CD4-positive, alpha-beta T cell treated with Interleukin-15 for 4 hours (primary cell): ENCODE results near the gene MAP7D3.

Experiments
- DNase-seq: peaks from one replicate; pipeline ENCODE4 v3.0.0-alpha.2; 2020; ENCODE audit warnings: low spot score

The MAP7D3 gene

DNA sequence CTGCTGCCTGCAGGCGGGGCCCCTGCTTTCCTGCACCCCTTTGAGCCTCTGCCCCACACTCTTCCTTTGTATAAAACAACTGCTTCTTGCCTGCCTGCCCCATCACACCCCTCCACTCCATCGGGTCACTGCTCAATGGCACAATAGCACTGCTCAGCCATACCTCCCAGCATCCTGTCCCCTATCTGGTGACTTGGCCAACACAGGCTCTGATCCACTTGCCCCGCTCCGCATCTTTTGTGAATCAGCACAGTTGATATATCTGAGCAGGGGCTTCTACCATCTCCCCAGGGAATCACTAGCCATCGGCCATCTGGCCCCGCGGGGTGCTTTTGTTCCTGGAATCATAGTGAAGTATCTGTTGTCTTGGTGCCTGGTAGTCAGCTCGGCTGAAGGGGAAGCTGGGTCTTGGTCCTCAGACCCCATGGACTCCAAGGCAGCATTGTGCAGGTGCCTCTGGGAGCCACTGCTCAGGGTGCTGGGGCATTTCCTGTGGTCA, 45.3 kb downstream of the MAP7D3 start:
- DNase-seq, result no peak

DNA sequence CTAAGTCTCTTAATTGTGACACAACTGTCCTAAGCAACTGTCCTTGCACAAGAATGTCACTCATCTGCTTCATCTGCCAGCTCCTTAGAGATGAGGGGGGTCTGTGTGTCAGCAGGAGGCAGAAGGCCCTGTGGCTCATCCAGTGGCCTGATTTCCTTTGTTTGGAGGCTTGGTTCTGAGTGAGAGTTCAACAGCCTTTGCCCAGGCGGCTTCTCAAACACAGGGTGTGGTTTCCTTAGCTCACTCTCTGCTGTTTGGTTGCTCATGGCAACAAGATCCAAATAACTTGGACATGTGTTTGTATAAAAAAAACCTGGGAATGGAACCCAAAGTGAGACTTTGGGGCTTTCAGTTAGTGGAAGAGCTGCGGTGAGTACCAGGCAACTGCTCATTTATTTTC, 46.6 kb downstream of the MAP7D3 start:
- DNase-seq, result peak; percentile 78

DNA sequence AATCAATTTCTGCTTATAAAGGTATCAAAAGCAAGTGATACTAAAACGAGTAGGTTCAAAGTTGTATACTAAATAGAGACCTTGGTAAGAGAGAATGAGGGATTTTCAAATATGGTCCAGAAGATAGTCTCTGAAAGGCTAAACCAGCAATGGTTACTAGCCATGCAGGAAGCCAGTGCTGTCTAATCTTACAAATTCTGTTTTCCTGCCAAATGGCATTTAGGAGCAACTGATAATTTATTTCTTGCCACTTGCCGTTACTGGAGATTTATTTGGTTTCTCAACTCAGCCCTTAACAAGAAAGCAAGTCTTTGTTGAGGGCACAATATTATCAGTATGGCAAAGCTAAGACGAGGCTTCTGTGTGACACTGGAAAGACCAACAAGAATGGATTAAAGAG, 47.2 kb downstream of the MAP7D3 start:
- no peak for DNase-seq

DNA sequence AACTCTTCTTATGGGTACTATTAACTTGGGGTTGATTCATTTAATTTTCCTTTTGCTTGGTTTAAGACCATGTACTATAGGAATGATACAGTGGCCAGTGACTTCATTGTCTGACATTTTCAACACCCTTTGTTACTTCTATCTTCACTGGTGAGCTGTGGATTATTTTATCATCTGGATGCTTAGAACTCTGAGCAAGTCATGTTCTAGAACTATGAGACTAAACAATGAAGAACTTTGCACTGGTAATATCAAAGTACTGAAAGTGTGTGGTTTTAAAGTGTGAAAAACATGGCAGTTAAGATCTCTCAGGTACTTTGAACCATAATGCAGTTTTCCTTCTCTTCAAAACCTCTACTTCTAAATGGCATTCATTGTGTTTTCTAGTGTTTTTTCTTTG, 47.8 kb downstream of the MAP7D3 start:
- peak; percentile 43 for DNase-seq

DNA sequence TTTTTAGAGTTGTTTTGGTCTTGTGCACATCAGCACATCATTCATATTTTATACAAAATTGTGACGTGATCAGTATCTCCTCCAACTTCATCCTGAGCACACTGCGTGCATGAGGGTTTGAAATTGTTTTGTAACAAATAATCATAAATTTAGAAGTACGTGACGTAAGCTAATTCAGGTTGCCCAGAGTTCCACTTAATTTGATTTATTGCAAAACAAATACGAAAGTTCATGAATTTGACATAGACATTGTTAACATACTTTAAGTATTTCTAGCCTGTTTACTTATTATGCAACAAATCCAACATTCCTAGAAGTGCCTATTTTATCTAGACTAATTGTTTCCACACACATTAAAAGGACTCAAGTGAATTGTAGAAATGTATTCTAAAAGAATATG, 48.3 kb downstream of the MAP7D3 start:
- DNase-seq, result no peak

DNA sequence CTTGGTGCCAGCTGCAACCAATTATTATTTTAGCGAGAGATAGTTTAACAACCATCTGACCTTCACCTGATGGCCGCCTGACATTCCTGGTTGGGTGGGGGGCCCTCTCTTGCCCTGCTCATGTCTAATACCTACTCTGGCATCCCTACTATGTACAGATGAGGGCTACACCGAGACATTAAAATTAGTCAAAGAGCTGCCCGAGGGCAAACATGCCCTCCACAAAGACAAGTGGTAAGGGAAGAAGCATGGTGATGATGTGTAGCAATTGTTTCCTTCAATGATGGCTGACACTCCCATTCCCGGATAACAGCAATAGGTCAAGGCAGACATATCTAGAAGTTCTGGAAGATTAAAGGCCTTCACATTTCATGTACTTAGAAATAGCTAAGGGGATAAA, 49.6 kb downstream of the MAP7D3 start:
- DNase-seq, result no peak

DNA sequence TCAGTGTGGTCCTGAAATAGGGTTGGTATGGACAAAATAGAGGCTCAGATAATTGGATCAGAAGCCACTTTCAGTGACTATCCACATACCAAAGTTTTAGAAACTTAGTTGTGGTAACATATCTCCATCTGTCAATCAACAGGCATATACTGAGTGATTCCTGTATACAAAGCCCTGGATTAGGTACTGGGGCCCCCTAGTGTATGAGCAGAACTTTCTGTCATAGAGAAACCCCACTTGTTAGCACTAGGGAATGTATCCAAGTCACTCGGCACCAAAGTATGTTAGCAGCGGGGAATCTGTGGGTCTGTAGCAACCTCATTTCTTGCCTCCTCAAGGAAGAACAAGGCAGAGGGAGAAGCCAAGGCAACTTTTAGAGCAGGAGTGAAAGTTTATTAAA, 50.7 kb downstream of the MAP7D3 start:
- peak; percentile 22 for DNase-seq

DNA sequence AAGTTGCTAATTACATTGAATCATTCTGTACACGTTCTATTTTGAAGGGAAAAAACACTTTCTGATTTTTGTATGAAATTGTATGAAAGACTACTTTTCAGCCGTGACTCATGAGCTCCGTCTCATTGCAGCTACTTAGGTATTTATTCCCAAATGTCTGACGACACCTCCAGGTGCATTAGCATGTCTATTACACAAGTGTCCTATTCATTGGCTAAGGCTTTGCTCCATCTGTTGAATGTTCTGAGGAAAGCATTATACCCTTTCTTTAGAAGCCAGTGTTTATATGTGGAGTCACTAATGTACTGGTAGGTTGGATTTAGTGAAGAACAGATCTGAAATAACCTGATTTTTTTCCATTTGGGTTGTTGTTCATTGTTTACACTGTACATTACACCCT, 51.8 kb downstream of the MAP7D3 start:
- DNase-seq, result no peak

DNA sequence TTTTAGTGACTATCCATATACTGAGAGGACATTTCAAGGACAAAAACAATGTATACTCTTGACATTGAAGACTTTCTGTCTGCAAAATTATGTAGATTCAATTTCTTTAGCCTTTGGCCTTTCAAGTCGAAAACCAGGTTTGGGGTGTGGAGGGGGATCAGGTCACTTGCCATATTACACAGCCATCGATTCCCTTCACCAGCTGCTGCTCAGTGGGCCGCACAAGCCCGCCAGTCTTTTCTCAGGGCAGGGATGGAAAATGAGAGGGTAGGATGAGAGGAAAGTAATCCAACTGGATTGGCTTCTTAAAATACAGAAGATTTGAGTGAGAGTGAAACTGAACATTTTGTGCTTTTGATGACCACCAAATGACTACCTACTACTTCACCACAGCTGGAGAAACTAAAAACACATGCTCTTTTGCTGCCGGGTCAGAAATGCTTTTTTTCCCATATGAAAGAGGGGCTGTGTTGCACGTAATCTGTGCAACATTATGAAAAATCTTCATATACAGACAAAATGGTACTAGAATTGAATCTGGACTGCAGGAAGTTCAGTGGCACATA, 52.4 kb downstream of the MAP7D3 start:
- DNase-seq, result no peak

DNA sequence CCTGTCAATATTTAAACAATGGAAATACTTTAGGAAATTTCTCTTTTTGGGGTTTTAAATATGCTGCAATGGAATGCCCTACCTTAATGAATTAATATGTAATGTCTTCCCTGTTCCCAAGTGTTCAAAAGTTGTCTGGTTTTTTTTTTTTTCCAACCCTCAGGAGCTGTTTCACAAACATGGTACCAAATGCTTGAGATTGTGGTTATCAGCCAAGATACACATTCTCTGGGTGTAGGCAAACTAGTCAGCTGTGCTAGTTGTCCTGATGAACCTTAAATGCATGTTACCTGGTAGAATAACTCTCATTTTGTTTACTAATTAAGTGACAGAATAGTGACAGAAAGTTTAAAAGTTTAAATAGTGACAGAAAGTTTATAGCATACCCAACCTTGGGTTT, 53.2 kb downstream of the MAP7D3 start:
- no peak for DNase-seq

DNA sequence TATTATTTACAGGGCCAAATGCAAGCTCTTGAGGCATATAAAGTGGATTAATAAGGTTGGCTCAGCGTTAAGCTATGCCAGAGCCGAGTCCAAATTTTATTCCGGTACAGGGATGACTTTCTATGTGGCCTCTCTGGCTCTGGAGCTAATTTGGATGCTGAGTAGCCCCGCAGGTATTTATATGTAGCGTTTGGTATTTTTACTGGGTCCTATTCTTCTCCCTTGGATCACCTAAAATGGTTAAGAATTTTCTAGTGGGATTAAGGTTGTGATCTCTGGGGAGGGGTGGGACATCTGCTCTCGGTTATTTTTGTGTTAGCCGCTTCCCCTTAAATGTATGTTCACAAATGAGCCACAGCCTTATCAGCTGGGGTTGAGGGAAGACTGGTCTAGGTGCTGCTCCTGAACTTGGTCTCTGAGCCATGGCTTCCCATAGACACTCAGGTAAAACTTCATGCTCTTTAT, 54.5 kb downstream of the MAP7D3 start:
- no peak for DNase-seq

DNA sequence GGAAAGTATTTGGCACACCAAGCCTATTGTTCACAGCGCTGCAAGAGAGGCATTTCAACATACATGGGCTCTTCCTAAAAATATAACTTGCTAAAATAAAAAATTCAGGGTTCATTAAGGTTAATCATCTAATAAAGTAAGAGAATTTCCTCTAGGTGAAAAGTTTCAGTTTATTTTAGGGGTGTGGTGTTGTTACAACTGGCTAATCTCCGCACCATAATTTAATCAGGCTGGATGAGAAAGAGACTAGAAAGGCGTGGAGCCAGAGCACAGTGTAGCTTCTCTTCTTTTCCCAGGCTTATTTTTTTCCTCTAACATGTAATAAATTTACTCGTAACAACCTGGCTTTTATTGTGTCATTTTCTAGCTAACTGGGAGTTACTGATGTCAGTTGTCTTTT, 56.0 kb downstream of the MAP7D3 start:
- no peak for DNase-seq

DNA sequence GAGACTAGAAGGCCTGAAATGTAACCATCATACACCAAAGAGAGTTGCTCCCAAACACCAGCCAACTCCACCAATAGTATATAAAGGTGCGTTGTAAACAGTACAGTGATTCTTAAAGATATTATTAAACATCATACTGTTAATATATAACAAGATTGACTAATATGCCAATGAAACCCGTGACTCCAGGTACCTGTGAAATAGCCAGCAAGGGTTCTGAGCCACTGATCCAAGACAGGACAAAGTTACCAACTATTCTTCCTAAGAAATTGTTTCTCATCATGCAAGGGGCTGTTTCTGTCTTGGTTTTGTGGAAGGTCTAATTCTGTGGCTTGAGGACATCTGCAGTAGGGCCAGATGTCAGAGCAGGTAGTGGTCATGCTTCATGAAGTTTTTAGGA, 56.7 kb downstream of the MAP7D3 start:
- no peak for DNase-seq

DNA sequence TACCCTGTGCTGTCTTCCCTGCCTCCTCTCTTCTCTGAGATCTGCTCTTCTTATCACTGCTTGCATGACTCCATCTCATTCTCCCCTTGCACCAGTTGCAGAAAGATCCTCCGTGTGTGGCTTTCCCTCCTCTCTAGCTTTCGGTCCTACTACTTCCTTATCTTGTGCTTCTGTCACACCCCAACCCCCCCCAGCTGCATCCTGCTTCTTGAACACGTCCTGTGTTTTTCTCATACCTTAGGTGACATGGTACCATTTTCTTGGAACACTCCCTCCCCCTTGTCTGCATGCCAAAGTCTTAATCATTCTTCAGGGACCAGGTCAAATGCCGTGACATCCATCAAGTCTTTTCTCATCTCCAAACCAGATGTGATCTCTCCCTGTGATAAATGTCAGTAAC, 57.4 kb downstream of the MAP7D3 start:
- peak; percentile 42 for DNase-seq

DNA sequence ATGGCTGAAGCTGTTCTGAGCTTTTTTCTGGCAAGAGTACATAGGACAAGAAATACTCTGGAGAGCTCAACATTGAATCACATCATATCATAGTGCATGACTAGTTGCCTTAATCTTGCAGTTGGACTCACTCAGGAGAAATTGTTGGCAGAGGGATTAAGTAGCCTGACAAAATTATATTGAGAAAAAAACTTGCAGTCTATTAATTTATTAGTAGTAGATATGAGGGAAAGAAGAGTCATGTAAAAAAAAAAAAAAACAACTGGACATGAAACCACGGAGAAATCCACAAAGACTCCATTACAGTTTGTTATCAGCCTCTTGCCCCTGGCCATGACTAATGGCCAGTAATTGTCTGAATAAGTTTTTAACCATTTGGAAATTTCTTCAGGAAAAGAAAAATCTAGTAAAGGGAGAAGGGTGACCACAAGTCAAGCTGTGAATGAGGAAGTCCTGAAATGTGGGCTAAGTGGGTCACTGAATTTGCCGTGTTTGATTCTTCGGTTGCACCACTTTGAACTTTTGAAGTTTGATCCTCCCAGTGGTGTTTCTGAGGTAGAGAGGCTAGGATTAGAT, 58.3 kb downstream of the MAP7D3 start:
- no peak for DNase-seq

DNA sequence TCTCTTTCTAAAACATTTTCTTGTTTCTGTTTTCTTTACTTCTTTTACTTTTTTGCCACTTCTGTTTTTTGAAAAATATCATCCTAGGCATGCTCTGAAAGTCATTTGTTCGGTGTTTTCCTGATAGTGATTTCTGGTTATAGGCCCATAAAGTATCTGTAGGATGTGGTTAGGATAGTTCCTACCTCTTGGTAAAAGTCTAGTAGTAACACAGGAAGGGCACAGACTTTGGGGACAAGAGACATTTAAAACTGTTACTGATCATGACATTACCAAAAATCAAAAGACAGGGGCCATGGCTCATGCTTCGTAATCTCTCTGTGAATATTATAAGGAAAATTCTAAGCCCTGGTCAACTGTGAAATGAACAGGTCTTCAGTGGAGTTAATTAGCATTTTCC, 59.1 kb downstream of the MAP7D3 start:
- no peak for DNase-seq

DNA sequence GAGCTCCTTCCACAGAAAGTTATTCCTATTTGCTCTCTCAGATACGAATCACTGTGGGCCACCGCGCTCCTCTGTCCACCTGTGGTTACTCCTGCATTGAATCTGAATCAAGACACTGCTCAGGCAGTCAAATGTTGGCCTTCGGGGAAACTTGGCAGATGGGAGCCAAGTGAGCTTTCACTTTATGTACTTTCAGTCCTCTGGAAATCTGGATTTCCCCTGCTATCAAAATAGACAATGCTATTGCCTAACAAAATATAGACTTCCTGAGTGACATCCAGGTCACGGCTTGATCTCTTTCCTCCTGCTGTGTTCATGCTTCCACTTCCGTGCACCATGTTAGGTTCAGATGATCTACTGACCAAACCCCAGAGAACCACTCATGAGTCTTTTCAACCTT, 60.0 kb downstream of the MAP7D3 start:
- DNase-seq, result no peak

DNA sequence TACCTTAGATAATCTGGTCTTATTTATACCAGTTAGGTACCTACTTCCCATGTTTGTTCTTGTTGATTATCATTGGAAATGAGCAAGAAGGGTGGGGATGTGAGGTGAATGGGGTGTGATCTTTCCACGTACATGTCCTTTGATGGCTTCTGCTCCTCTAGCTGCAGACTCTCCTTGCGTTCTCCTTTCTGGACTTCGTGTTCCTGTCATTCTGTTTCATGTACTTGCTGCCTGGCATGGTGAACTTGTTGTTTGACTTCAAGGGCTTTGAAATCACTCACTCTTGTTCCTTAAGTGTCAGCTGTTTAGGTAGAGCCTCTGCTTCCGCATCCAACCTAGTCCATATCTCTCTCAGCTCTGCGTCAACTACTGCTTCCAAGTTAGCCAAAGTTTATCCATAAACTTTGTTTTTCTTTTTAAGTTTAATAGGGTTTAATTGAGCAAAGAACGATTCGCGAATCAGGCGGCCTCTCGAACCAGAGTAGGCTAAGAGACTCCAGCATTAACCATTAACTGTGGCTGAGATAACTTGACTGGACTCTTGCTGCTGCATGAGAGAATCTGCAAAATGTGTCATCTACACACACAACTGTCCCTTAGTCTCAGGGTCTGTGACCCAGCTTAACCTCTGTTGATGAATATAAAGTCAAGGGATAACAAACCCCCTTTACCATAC, 61.0 kb downstream of the MAP7D3 start:
- DNase-seq, result no peak

DNA sequence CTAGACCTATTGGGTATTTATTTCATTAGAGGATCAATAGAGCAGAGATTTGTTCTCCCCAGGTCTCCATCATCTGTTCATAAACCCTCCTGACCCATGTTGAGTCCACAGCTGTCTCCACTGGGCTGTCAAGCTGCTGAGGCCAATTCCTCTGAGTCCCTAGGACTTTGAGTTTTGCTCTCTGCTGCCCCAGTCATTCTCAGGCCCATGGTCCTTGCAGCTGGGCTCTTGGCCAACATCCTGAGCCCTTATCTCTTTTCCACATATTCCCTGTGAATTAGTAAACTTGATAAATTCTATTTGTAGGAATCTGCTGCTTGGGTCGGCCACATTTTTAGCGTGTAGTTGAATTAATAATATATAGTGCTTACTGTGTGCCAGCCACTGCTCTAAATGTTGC, 62.0 kb downstream of the MAP7D3 start:
- no peak for DNase-seq

DNA sequence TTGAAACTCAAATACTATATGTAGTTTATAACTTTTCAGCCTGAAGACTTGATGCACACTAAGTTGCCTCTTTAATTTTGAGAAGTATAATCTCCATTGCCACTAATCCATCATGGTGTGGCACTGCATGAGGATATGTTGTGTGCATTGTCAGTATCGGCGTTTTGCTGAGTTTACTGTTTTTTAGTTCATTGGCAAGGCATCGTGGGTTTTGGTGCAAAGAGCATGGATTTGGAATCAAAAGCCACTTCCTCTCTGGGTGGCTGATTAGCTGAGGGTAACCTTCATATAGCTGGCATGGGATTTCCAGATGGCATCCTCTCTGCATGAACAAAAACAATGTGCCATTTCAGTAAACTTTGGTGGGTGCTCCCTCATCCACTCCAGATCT, 65.2 kb downstream of the MAP7D3 start:
- no peak for DNase-seq

DNA sequence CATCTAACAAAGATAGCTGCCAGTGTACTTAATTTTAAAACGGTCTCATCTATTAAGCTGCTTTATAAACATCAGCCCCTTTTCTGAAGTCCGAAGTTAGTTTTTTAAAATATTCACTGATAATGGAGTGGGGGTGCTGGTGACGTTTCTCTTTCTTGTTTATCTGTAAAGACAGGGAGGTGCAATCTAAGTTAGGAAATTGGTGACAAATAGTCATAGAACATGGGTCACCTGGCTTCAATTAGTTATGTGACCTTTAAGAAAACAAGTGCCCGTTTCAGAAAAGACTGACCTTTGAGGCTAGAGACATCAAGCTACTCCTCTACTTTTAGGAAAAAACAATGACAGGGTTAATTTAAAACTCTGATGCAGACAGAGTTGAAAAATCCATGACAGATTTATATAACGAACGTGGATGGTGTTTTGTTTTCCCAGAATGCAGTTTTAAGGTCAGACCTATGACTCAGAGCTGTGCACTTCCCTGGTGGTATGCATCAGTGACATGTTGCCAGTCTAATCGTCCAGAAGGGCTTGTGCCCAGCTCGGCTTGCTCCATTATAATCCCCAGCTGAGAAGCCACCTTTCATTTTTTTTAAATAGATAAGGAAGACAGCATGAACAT, 65.7 kb downstream of the MAP7D3 start:
- no peak for DNase-seq

DNA sequence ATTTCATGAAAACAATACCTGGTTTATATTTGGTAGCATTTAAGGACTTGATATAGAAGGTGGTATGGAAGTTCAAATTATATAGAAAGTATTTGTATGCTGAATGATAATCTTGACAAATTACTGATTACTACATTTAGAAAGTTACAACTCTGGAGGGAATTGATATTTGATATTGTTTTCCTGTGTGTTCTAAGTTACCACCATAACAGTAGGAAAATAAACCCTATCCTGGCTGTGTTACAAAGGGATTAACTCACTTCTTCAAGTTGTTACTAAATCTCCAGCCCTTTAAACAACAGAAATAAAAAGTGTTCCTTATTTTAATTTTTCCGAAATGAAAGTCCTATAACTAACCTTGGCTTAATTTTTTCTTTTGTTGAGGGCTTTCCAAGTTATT, 67.3 kb downstream of the MAP7D3 start:
- no peak for DNase-seq

DNA sequence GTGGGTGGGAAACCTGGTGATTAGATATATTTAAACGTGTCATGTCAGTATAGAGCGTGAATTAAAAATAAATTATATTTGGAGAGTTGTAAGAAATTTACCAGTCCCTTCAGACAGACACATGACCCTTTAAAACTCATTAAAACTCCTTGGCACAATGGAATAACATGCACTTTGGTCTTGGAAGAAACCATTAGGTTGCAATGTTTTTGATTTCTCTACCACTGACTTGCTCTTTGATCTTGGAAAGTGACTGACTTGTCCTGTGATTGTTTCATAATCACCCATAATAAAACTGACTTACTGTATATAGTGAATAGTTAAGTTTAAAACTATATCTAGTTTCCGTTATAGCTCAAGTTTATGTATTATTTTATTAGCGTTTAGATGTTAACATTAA, 68.0 kb downstream of the MAP7D3 start:
- no peak for DNase-seq
